Prostate gland (tissue), 2 donors: Measurements from ENCODE around the gene ANXA4. TPM values are rescaled to one million over a fixed set of nuclear protein-coding genes. Genes with fewer than 3 reads are reported as not detected.

Source experiments
- DNase-seq: peaks from one replicate; pipeline ENCODE4 v3.0.0-alpha.2; 2019; ENCODE audit warnings: low spot score
- H3K27ac ChIP-seq, 2 donors: fragments of 200-600 bp; sonication (generic); 2 replicates each; pipeline ENCODE4 v1.5.1; 2017 to 2019
- H3K27me3 ChIP-seq: fragments of 200-600 bp; sonication (generic); replicated peaks from 2 replicates; pipeline ENCODE4 v1.5.1; 2019; ENCODE audit not compliant: insufficient read depth
- H3K36me3 ChIP-seq, 2 donors: fragments of 200-600 bp; sonication (generic); 1 replicate in 1 of 2; 2 replicates in 1 of 2; pipeline versions ENCODE4 v1.5.1 to v1.8.1; 2017 to 2019
- H3K4me1 ChIP-seq: fragments of 200-600 bp; sonication (generic); replicated peaks from 2 replicates; pipeline ENCODE4 v1.5.1; 2019
- H3K4me3 ChIP-seq, 2 donors: fragments of 200-600 bp; sonication (generic); 2 replicates each; pipeline ENCODE4 v1.5.1; 2017 to 2019
- H3K9me3 ChIP-seq: fragments of 200-600 bp; sonication (generic); 2 replicates; pipeline ENCODE4 v1.5.1; 2017
- CTCF ChIP-seq, 4 experiments: fragments of 200-600 bp in 2 of 4; fragments of 450-650 bp in 2 of 4; sonication (generic) in 2 of 4; IDR thresholded peaks; 1 replicate in 3 of 4; 2 replicates in 1 of 4; pipeline ENCODE4 v1.5.1; 2016 to 2019; ENCODE audit warnings: antibody characterized with exemption in 4 of 4, mild to moderate bottlenecking in 2 of 4, moderate library complexity in 2 of 4
- POLR2A ChIP-seq: fragments of 450-650 bp; IDR thresholded peaks from one replicate; pipeline ENCODE4 v1.6.1; 2016; ENCODE audit warnings: antibody characterized with exemption, mild to moderate bottlenecking
- POLR2AphosphoS5 ChIP-seq: sonication (generic); formaldehyde crosslinking; IDR thresholded peaks from one replicate; pipeline ENCODE4 v1.6.1; 2017; ENCODE audit warnings: antibody characterized with exemption
- WGBS: methylation state at CpG from one replicate; pipeline ENCODE4 v1.1.5; 2018; 5-methylcytosine and 5-hydroxymethylcytosine counted together
- intact Hi-C: fragments of 100-400 bp; cut with DNase I; formaldehyde crosslinking; loops from one replicate; pipeline ENCODE4 v1.14.2; 2022
- total RNA-seq, 2 donors: library from RNA; depleted of rRNA; stranded (reverse); fragments of >200 nt; gene quantifications; one replicate each; pipeline ENCODE4 v1.1.0, GENCODE V29; 2016

ANXA4 gene
- total RNA-seq, 2 donors from 2014 or later = 37.7 to 40.1 TPM

GRCh38 chr2:69804416-69804815 is 62.5 kb downstream of the ANXA4 start:
- DNase-seq = no peak
- Histone ChIP-seq H3K4me1 (no peaks in the 10 kb centered on the region), H3K9me3 (no peaks in the 10 kb centered on the region), H3K4me3 (no peak overlapping the region), H3K27ac (no peak overlapping the region), H3K27me3 (no peaks in the 10 kb centered on the region), H3K36me3 (no peaks in the 10 kb centered on the region)
- WGBS = 87% methylated on average over 11 of the region's 11 CpGs
- intact Hi-C loops = no loop called here
- TF ChIP-seq POLR2AphosphoS5 = no peak
- TF ChIP-seq POLR2A = no peak
- TF ChIP-seq CTCF (IDR thresholded peaks at IDR 0.05) = no peak

- Histone ChIP-seq H3K27ac (no peak overlapping the region), H3K4me1 (no peaks in the 10 kb centered on the region), H3K36me3 (no peaks in the 10 kb centered on the region), H3K4me3 (no peak overlapping the region), H3K27me3 (no peaks in the 10 kb centered on the region), H3K9me3 (no peaks in the 10 kb centered on the region)
- no peak for TF ChIP-seq POLR2A
- TF ChIP-seq POLR2AphosphoS5 = no peak
- no peak for TF ChIP-seq CTCF (IDR thresholded peaks at IDR 0.05)
- DNase-seq = no peak
- 91% methylated on average over 1 of the region's 1 CpG for WGBS
- intact Hi-C loops = no loop called here
Observed at GRCh38 chr2:69805887-69806286, 64.0 kb downstream of the ANXA4 start.

GRCh38 chr2:69807821-69808540 is 66.0 kb downstream of the ANXA4 start:
- intact Hi-C loops = no loop called here
- 87% methylated on average over 16 of the region's 16 CpGs for WGBS
- Histone ChIP-seq H3K27ac (no peak overlapping the region), H3K9me3 (no peaks in the 10 kb centered on the region), H3K36me3 (no peaks in the 10 kb centered on the region), H3K27me3 (no peaks in the 10 kb centered on the region), H3K4me3 (no peak overlapping the region), H3K4me1 (no peaks in the 10 kb centered on the region)
- TF ChIP-seq POLR2A = no peak
- TF ChIP-seq POLR2AphosphoS5 = no peak
- no peak for TF ChIP-seq CTCF (IDR thresholded peaks at IDR 0.05)
- DNase-seq = no peak

- no peak for DNase-seq
- Histone ChIP-seq H3K9me3 (no peaks in the 10 kb centered on the region), H3K4me3 (no peak overlapping the region), H3K27me3 (no peaks in the 10 kb centered on the region), H3K36me3 (no peaks in the 10 kb centered on the region), H3K4me1 (no peaks in the 10 kb centered on the region), H3K27ac (no peak overlapping the region)
- WGBS = 89% methylated on average over 6 of the region's 6 CpGs
- TF ChIP-seq POLR2A = no peak
- TF ChIP-seq CTCF (IDR thresholded peaks at IDR 0.05) = no peak
- TF ChIP-seq POLR2AphosphoS5 = no peak
- intact Hi-C loops = no loop called here
Observed at GRCh38 chr2:69810550-69810949, 68.6 kb downstream of the ANXA4 start.

- H3K4me1 ChIP-seq = no peaks in the 10 kb centered on the region
- H3K4me3 ChIP-seq = no peak overlapping the region
- intact Hi-C loops = no loop called here
- no peak for TF ChIP-seq CTCF (IDR thresholded peaks at IDR 0.05)
- no peaks in the 10 kb centered on the region for H3K27me3 ChIP-seq
- no peak overlapping the region for H3K27ac ChIP-seq
- DNase-seq = no peak
- H3K9me3 ChIP-seq = no peaks in the 10 kb centered on the region
- 90% methylated on average over 5 of the region's 5 CpGs for WGBS
- no peaks in the 10 kb centered on the region for H3K36me3 ChIP-seq
Observed at GRCh38 chr2:69811018-69811417, 69.1 kb downstream of the ANXA4 start.
